ENCODE measurements around the gene ANKRD36C. TPM values are rescaled to one million over a fixed set of nuclear protein-coding genes. Genes with fewer than 3 reads are reported as not detected.
"Not testable (repeated sequence)": the region's sequence is repeated elsewhere in the genome, so short reads cannot be mapped to it uniquely, and the experiment has no call there.

Gene ANKRD36C
- total and polyA plus RNA-seq, 2 donors (not counting 1 experiment from before 2014, with no cell fraction given), result 2.5 to 103 TPM

DNA sequence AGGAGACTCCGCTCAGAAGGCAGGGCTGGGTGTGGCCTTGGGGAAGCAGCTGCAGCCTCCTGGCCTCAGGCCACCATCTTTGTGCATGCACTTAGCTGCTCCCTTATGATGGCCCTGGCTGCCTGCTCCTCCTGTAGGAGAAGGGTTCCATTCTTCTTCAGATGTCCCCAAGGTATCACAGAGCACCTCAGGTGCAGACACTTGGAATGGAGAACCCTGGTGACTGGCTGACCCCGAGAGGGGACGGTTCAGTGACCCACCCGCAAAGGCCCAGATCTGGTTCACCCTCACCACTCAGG is 33.5 kb upstream of the ANKRD36C start:
- CTCF ChIA-PET, result interaction anchor here (0.9 to 1.3 kb wide), 2 partner anchors 92 to 484 kb away, joined by 3 to 5 read pairs; no protein-coding TSS in a partner anchor
- H3K27ac Mint-ChIP-seq, result no peak overlapping the region
- Histone ChIP-seq H2AFZ (ENCODE audit: insufficient read depth, low read depth, low read length, poor library complexity, severe bottlenecking) (no peak overlapping the region), H3K4me3 (ENCODE audit: control extremely low read depth in 1 of 5, extremely low read depth in 1 of 5, insufficient read depth in 1 of 5, low read depth in 2 of 5, low read length in 4 of 5) (no peak overlapping the region), H3K36me3 (replicated peaks in 1 of 2; ENCODE audit: control extremely low read depth in 1 of 2, control insufficient read depth in 1 of 2, extremely low read depth in 1 of 2, insufficient read depth in 2 of 2, low read length in 1 of 2) (no peaks in the 10 kb centered on the region), H3K27me3 (replicated peaks in 1 of 4; ENCODE audit: control extremely low read depth in 1 of 4, control insufficient read depth in 3 of 4, insufficient read depth in 4 of 4, low read length in 3 of 4) (no peaks in the 10 kb centered on the region), H3K79me2 (ENCODE audit: control insufficient read depth, insufficient read depth, low read length) (no peaks in the 10 kb centered on the region), H3K27ac (ENCODE audit: low read length in 2 of 2) (no peak overlapping the region), H3K4me2 (replicated peaks; ENCODE audit: low read depth, low read length, poor library complexity, severe bottlenecking) (no peak overlapping the region), H3K4me1 (ENCODE audit: control insufficient read depth in 2 of 2, insufficient read depth in 2 of 2, low read length in 2 of 2) (no peaks in the 10 kb centered on the region), H3K9ac (ENCODE audit: low read length) (no peak overlapping the region), H4K20me1 (ENCODE audit: control insufficient read depth, insufficient read depth, low read length, poor library complexity, severe bottlenecking) (no peaks in the 10 kb centered on the region), H3K9me3 (ENCODE audit: control extremely low read depth in 1 of 3, control insufficient read depth in 2 of 3, insufficient read depth in 1 of 3, low read length in 2 of 3) (no peaks in the 10 kb centered on the region)
- 100% methylated on average over 1 of the region's 4 CpGs for WGBS (ENCODE audit: insufficient coverage)
- POLR2A ChIA-PET, result no interaction called here
- no peaks in the 10 kb centered on the region for H3K27me3 Mint-ChIP-seq
- H3K4me3 Mint-ChIP-seq, result no peak overlapping the region
- TF ChIP-seq EZH2 (IDR thresholded peaks at IDR 0.05; ENCODE audit: borderline replicate concordance, insufficient read depth, low read depth, low read length, poor library complexity, severe bottlenecking), result no peak
- TF ChIP-seq, protein P1, sequence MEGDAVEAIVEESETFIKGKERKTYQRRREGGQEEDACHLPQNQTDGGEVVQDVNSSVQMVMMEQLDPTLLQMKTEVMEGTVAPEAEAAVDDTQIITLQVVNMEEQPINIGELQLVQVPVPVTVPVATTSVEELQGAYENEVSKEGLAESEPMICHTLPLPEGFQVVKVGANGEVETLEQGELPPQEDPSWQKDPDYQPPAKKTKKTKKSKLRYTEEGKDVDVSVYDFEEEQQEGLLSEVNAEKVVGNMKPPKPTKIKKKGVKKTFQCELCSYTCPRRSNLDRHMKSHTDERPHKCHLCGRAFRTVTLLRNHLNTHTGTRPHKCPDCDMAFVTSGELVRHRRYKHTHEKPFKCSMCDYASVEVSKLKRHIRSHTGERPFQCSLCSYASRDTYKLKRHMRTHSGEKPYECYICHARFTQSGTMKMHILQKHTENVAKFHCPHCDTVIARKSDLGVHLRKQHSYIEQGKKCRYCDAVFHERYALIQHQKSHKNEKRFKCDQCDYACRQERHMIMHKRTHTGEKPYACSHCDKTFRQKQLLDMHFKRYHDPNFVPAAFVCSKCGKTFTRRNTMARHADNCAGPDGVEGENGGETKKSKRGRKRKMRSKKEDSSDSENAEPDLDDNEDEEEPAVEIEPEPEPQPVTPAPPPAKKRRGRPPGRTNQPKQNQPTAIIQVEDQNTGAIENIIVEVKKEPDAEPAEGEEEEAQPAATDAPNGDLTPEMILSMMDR (IDR thresholded peaks at IDR 0.05), result no peak
- intact Hi-C loops (cut with micrococcal nuclease), result no loop called here
- no peaks in the 10 kb centered on the region for H3K9me3 Mint-ChIP-seq (ENCODE audit: insufficient read depth)
- DNase-seq (no peak), ATAC-seq (ENCODE audit: low read depth) (no peak)
- H3K4me1 Mint-ChIP-seq, result peaks cover 3% of the 10 kb centered on the region

DNA sequence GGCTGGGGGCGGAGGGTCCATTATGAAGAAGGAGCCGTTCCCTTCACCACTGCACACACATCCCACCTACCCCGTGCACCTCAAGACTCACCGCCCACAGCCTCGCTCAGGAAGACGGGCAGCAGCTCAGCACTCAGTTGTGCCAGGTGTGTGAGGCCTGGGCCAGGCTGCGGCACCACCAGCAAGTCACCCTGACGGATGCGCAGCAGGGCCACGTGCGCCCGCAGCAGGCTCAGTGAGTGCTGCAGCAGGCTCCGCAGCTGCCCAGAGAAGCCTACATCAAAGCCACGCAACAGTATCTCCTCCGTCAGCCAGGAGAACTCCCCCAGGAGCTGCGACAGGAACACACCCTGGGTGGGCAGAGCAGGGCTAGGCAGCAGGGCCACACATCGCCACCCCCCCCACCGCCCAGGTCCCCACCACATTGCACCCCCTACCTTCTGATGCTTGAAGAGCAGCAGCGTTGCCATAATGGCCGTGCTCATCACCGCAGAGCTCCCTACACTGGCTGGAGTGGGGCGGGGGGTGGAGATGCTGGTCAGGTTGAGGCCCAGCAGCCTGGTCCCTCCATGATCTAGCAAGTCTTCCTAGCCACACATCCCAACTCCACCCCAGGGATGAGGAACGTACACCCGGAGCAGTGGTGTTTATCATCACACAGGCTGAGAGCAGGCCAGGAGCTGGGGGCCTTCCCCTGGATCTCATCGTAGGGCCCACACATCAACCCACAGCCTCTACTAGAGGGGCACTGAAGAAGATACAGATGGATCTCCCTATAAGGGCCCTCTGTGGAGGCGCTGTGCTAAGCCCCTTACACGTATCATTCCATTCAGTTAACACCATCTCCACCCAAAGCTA is 32.9 kb upstream of the ANKRD36C start:
- H3K4me1 Mint-ChIP-seq, result peaks cover 3% of the 10 kb centered on the region
- ChIA-PET CTCF (interaction anchor here (0.9 to 1.3 kb wide), 2 partner anchors 92 to 485 kb away, joined by 3 to 5 read pairs; no protein-coding TSS in a partner anchor), POLR2A (no interaction called here)
- H3K27ac Mint-ChIP-seq, result no peak overlapping the region
- no peak overlapping the region for H3K4me3 Mint-ChIP-seq
- Histone ChIP-seq H3K4me3 (ENCODE audit: control extremely low read depth in 1 of 5, extremely low read depth in 1 of 5, insufficient read depth in 1 of 5, low read depth in 2 of 5, low read length in 4 of 5) (no peak overlapping the region), H3K79me2 (ENCODE audit: control insufficient read depth, insufficient read depth, low read length) (no peaks in the 10 kb centered on the region), H3K9ac (ENCODE audit: low read length) (no peak overlapping the region), H4K20me1 (ENCODE audit: control insufficient read depth, insufficient read depth, low read length, poor library complexity, severe bottlenecking) (no peaks in the 10 kb centered on the region), H2AFZ (ENCODE audit: insufficient read depth, low read depth, low read length, poor library complexity, severe bottlenecking) (no peak overlapping the region), H3K9me3 (ENCODE audit: control extremely low read depth in 1 of 3, control insufficient read depth in 2 of 3, insufficient read depth in 1 of 3, low read length in 2 of 3) (no peaks in the 10 kb centered on the region), H3K4me2 (replicated peaks; ENCODE audit: low read depth, low read length, poor library complexity, severe bottlenecking) (no peak overlapping the region), H3K27me3 (replicated peaks in 1 of 4; ENCODE audit: control extremely low read depth in 1 of 4, control insufficient read depth in 3 of 4, insufficient read depth in 4 of 4, low read length in 3 of 4) (no peaks in the 10 kb centered on the region), H3K4me1 (ENCODE audit: control insufficient read depth in 2 of 2, insufficient read depth in 2 of 2, low read length in 2 of 2) (no peaks in the 10 kb centered on the region), H3K36me3 (replicated peaks in 1 of 2; ENCODE audit: control extremely low read depth in 1 of 2, control insufficient read depth in 1 of 2, extremely low read depth in 1 of 2, insufficient read depth in 2 of 2, low read length in 1 of 2) (no peaks in the 10 kb centered on the region), H3K27ac (ENCODE audit: low read length in 2 of 2) (no peak overlapping the region)
- no peaks in the 10 kb centered on the region for H3K27me3 Mint-ChIP-seq
- no peaks in the 10 kb centered on the region for H3K9me3 Mint-ChIP-seq (ENCODE audit: insufficient read depth)
- DNase-seq (no peak), ATAC-seq (ENCODE audit: low read depth) (no peak)
- TF ChIP-seq EZH2 (IDR thresholded peaks at IDR 0.05; ENCODE audit: borderline replicate concordance, insufficient read depth, low read depth, low read length, poor library complexity, severe bottlenecking), result no peak
- TF ChIP-seq, protein P1 (IDR thresholded peaks at IDR 0.05), result no peak
- 92% methylated on average over 25 of the region's 27 CpGs for WGBS (ENCODE audit: insufficient coverage)
- intact Hi-C loops (cut with micrococcal nuclease), result no loop called here

DNA sequence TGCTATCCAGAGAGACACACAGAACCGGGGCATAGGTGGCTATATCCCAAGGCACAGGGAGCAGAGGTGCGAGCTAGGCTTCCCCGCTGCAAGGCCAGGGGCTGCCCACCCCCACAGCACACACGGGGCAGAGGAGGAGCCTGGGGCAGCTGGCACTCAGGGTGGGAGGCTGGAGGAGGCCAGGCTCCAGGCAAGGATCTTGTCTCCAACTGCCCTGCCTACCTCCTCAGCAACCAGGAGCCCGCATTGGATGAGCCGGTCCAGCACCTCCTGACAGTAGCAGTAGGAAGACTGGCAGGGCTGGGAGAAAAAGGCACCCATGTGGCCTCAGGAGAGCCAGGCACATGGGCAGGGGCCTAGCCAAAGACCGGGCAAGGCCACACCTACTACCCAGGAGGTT is 32.1 kb upstream of the ANKRD36C start:
- CTCF ChIA-PET, result interaction anchor here (0.6 to 1.9 kb wide), 3 partner anchors 113 to 154 kb away, joined by 3 to 9 read pairs (median 6); no protein-coding TSS in a partner anchor
- intact Hi-C loops (cut with micrococcal nuclease), result not testable (repeated sequence)

More for the DNA sequence above, 32.1 kb upstream of the ANKRD36C start:
- ATAC-seq (ENCODE audit: low read depth); H3K9me3 ChIP-seq (ENCODE audit: control extremely low read depth in 1 of 3, control insufficient read depth in 2 of 3, insufficient read depth in 1 of 3, low read length in 2 of 3); H3K27me3 Mint-ChIP-seq; H3K27me3 ChIP-seq (replicated peaks in 1 of 4; ENCODE audit: control extremely low read depth in 1 of 4, control insufficient read depth in 3 of 4, insufficient read depth in 4 of 4, low read length in 3 of 4); H3K79me2 ChIP-seq (ENCODE audit: control insufficient read depth, insufficient read depth, low read length); H3K36me3 ChIP-seq (replicated peaks in 1 of 2; ENCODE audit: control extremely low read depth in 1 of 2, control insufficient read depth in 1 of 2, extremely low read depth in 1 of 2, insufficient read depth in 2 of 2, low read length in 1 of 2); H4K20me1 ChIP-seq (ENCODE audit: control insufficient read depth, insufficient read depth, low read length, poor library complexity, severe bottlenecking); H3K9ac ChIP-seq (ENCODE audit: low read length); POLR2A ChIA-PET; H3K4me1 Mint-ChIP-seq; H3K27ac Mint-ChIP-seq; H3K9me3 Mint-ChIP-seq (ENCODE audit: insufficient read depth); H3K4me3 Mint-ChIP-seq; DNase-seq; H2AFZ ChIP-seq (ENCODE audit: insufficient read depth, low read depth, low read length, poor library complexity, severe bottlenecking); H3K27ac ChIP-seq (ENCODE audit: low read length in 2 of 2); H3K4me1 ChIP-seq (ENCODE audit: control insufficient read depth in 2 of 2, insufficient read depth in 2 of 2, low read length in 2 of 2); H3K4me2 ChIP-seq (replicated peaks; ENCODE audit: low read depth, low read length, poor library complexity, severe bottlenecking); H3K4me3 ChIP-seq (ENCODE audit: control extremely low read depth in 1 of 5, extremely low read depth in 1 of 5, insufficient read depth in 1 of 5, low read depth in 2 of 5, low read length in 4 of 5): not testable (repeated sequence)
- no CpG with 5 or more reads among the region's 7 CpGs for WGBS (ENCODE audit: insufficient coverage)
